H1 (cell line): Measurements from ENCODE around the gene BBX. TPM values are rescaled to one million over a fixed set of nuclear protein-coding genes. Genes with fewer than 3 reads are reported as not detected.

Experiments used
- CTCF ChIA-PET: fragments of 300-600 bp; sonication (Branson Sonifier 250); formaldehyde crosslinking; loops from one replicate; lab custom pipeline; 2021; ENCODE audit not compliant: partially characterized antibody; lab: Charles Lee
- POLR2A ChIA-PET: fragments of 300-600 bp; sonication (Branson Sonifier 250); formaldehyde crosslinking; loops from one replicate; lab custom pipeline; 2021; ENCODE audit warnings: inconsistent platforms; ENCODE audit not compliant: partially characterized antibody; lab: Charles Lee
- DNase-seq, 2 experiments: peaks; one replicate each; pipeline versions ENCODE4 v3.0.0 to v3.0.0-alpha.2; 2010 to 2022; ENCODE audit warnings: low spot score in 2 of 2, low read depth in 1 of 2, mixed read lengths in 1 of 2
- FAIRE-seq: peaks from 2 replicates; lab custom pipeline; 2011; peaks lifted over from hg19 to GRCh38; lab: Jason Lieb, UNC
- H2AFZ ChIP-seq: 2 replicates; pipeline ENCODE4 v1.8.1; 2012; ENCODE audit warnings: low read length, inconsistent platforms
- H2AK5ac ChIP-seq: 2 replicates; pipeline ENCODE4 v1.6.1; 2013; ENCODE audit warnings: low read depth, low read length
- H2BK120ac ChIP-seq: replicated peaks from 2 replicates; pipeline ENCODE3; 2013; ENCODE audit warnings: low read depth, low read length, inconsistent platforms
- H2BK12ac ChIP-seq: 2 replicates; pipeline ENCODE4 v1.6.1; 2013; ENCODE audit warnings: low read depth, low read length
- H2BK15ac ChIP-seq: 2 replicates; pipeline ENCODE4 v1.6.1; 2013; ENCODE audit warnings: low read length
- H2BK20ac ChIP-seq: 2 replicates; pipeline ENCODE4 v1.6.1; 2013; ENCODE audit warnings: low read length
- H2BK5ac ChIP-seq: 2 replicates; pipeline ENCODE4 v1.6.1; 2013; ENCODE audit warnings: low read depth, low read length
- H3K14ac ChIP-seq: 2 replicates; pipeline ENCODE4 v1.6.1; 2013; ENCODE audit warnings: inconsistent platforms; ENCODE audit not compliant: insufficient read length
- H3K18ac ChIP-seq: 2 replicates; pipeline ENCODE4 v1.6.1; 2013; ENCODE audit warnings: low read length; ENCODE audit errors: extremely low read depth
- H3K23ac ChIP-seq: 2 replicates; pipeline ENCODE4 v1.6.1; 2013; ENCODE audit warnings: inconsistent platforms; ENCODE audit not compliant: insufficient read length
- H3K23me2 ChIP-seq: 2 replicates; pipeline ENCODE4 v1.6.1; 2013; ENCODE audit warnings: low read depth, low read length
- H3K27ac ChIP-seq: 2 replicates; pipeline ENCODE4 v1.6.1; 2011; ENCODE audit warnings: low read depth, low read length, inconsistent platforms
- H3K27me3 ChIP-seq, 4 experiments: replicated peaks in 1 of 4; 1 replicate in 1 of 4; 2 replicates in 3 of 4; pipeline versions ENCODE4 v1.6.1 to v1.8.1; 2011 to 2013; ENCODE audit warnings: low read length in 3 of 4, mild to moderate bottlenecking in 3 of 4, inconsistent platforms in 2 of 4, mixed read lengths in 2 of 4, moderate library complexity in 1 of 4; ENCODE audit not compliant: control insufficient read depth in 3 of 4, insufficient read depth in 3 of 4; ENCODE audit errors: extremely low read depth in 1 of 4
- H3K36me3 ChIP-seq, 4 experiments: 2 replicates each; pipeline versions ENCODE4 v1.6.1 to v1.8.1; 2011 to 2013; ENCODE audit warnings: mild to moderate bottlenecking in 4 of 4, low read length in 3 of 4, moderate library complexity in 2 of 4, control low read depth in 1 of 4, inconsistent platforms in 1 of 4; ENCODE audit not compliant: insufficient read depth in 4 of 4, control insufficient read depth in 2 of 4
- H3K4ac ChIP-seq: replicated peaks from 2 replicates; pipeline ENCODE3; 2013; ENCODE audit warnings: low read length, low read depth, mixed read lengths, inconsistent platforms; ENCODE audit not compliant: insufficient read length
- H3K4me1 ChIP-seq, 4 experiments: replicated peaks in 1 of 4; 1 replicate in 1 of 4; 2 replicates in 3 of 4; pipeline versions ENCODE4 v1.6.1 to v1.8.1; 2011 to 2013; ENCODE audit warnings: low read length in 3 of 4, inconsistent platforms in 2 of 4, mixed read lengths in 1 of 4; ENCODE audit not compliant: insufficient read depth in 4 of 4, control insufficient read depth in 3 of 4
- H3K4me2 ChIP-seq, 2 experiments: 2 replicates each; pipeline versions ENCODE4 v1.6.1 to v1.8.1; 2011 to 2013; ENCODE audit warnings: low read depth in 2 of 2, low read length in 2 of 2, control low read depth in 1 of 2, inconsistent platforms in 1 of 2, mild to moderate bottlenecking in 1 of 2; ENCODE audit not compliant: insufficient read depth in 1 of 2
- H3K4me3 ChIP-seq, 4 experiments: fragments of 200-600, 300-600 bp in 1 of 4; sonication (generic), shearing (Covaris generic), sonication (Bioruptor Twin) in 1 of 4; 2 replicates each; pipeline versions ENCODE4 v1.5.1 to v1.8.1; 2011 to 2016; ENCODE audit warnings: low read length in 4 of 4, low read depth in 3 of 4, control low read depth in 2 of 4, inconsistent platforms in 2 of 4, mild to moderate bottlenecking in 2 of 4, mixed read lengths in 1 of 4, moderate library complexity in 1 of 4; ENCODE audit not compliant: insufficient read depth in 2 of 4; ENCODE audit errors: extremely low read depth in 1 of 4
- H3K56ac ChIP-seq: replicated peaks from 2 replicates; pipeline ENCODE3; 2013; ENCODE audit warnings: low read depth, mild to moderate bottlenecking, mixed read lengths, low read length, inconsistent platforms; ENCODE audit not compliant: insufficient read length
- H3K79me1 ChIP-seq: 2 replicates; pipeline ENCODE4 v1.6.1; 2013; ENCODE audit warnings: low read depth, low read length, control low read depth
- H3K79me2 ChIP-seq, 2 experiments: 2 replicates each; pipeline versions ENCODE4 v1.6.1 to v1.8.1; 2012 to 2013; ENCODE audit warnings: low read length in 2 of 2, mild to moderate bottlenecking in 2 of 2, inconsistent platforms in 1 of 2; ENCODE audit not compliant: insufficient read depth in 2 of 2, control insufficient read depth in 1 of 2
- H3K9ac ChIP-seq, 4 experiments: replicated peaks in 1 of 4; 1 replicate in 1 of 4; 2 replicates in 3 of 4; pipeline versions ENCODE4 v1.6.1 to v1.8.1; 2011 to 2013; ENCODE audit warnings: low read depth in 3 of 4, low read length in 3 of 4, control low read depth in 2 of 4, mild to moderate bottlenecking in 2 of 4, moderate library complexity in 2 of 4, inconsistent platforms in 1 of 4; ENCODE audit errors: extremely low read depth in 1 of 4
- H3K9me3 ChIP-seq, 2 experiments: 2 replicates each; pipeline versions ENCODE4 v1.6.1 to v1.8.1; 2012 to 2013; ENCODE audit warnings: mild to moderate bottlenecking in 2 of 2, moderate library complexity in 2 of 2, control low read depth in 1 of 2, inconsistent platforms in 1 of 2, low read depth in 1 of 2, low read length in 1 of 2, mixed read lengths in 1 of 2; ENCODE audit not compliant: insufficient read depth in 2 of 2
- H4K20me1 ChIP-seq, 2 experiments: replicated peaks in 1 of 2; 2 replicates each; pipeline versions ENCODE3 to v1.8.1; 2011 to 2013; ENCODE audit warnings: inconsistent platforms in 2 of 2, low read length in 2 of 2, mild to moderate bottlenecking in 1 of 2; ENCODE audit not compliant: insufficient read depth in 2 of 2, control insufficient read depth in 1 of 2
- H4K5ac ChIP-seq: 2 replicates; pipeline ENCODE4 v1.6.1; 2013; ENCODE audit warnings: low read length, low read depth, mixed read lengths, inconsistent platforms; ENCODE audit not compliant: insufficient read length
- H4K8ac ChIP-seq: 2 replicates; pipeline ENCODE4 v1.8.0; 2013; ENCODE audit warnings: mild to moderate bottlenecking, moderate library complexity, low read length, inconsistent platforms; ENCODE audit not compliant: insufficient read depth; ENCODE audit errors: extremely low read depth
- H4K91ac ChIP-seq: replicated peaks from 2 replicates; pipeline ENCODE3; 2013; ENCODE audit warnings: low read length, mixed read lengths, inconsistent platforms; ENCODE audit not compliant: insufficient read length
- ASH2L ChIP-seq: fragments of 200-600, 300-600 bp; sonication (generic); IDR thresholded peaks from one replicate; pipeline ENCODE4 v1.7.1; 2017; ENCODE audit warnings: low read length
- BRCA1 ChIP-seq: IDR thresholded peaks from 2 replicates; pipeline ENCODE4 v1.6.1; 2012; ENCODE audit warnings: low read depth, low read length, improper control_type of control experiment
- CHD2 ChIP-seq: IDR thresholded peaks from 2 replicates; pipeline ENCODE4 v1.6.1; 2012; ENCODE audit warnings: low read length, improper control_type of control experiment
- CREB1 ChIP-seq: IDR thresholded peaks from 2 replicates; pipeline ENCODE4 v1.6.1; 2012; ENCODE audit warnings: inconsistent platforms
- KDM4A ChIP-seq: IDR thresholded peaks from one replicate; pipeline ENCODE4 v1.7.1; 2012; ENCODE audit warnings: low read depth, mild to moderate bottlenecking, moderate library complexity, low read length, inconsistent platforms; ENCODE audit not compliant: severe bottlenecking
- PHF8 ChIP-seq: fragments of 200-600 bp; sonication (generic); conservative IDR thresholded peaks from 2 replicates; pipeline ENCODE4 v1.7.1; 2012; ENCODE audit warnings: low read depth, mild to moderate bottlenecking, inconsistent platforms, low read length, moderate library complexity
- POLR2AphosphoS5 ChIP-seq: IDR thresholded peaks from 2 replicates; pipeline ENCODE4 v1.6.1; 2011; ENCODE audit warnings: low read depth, low read length
- RXRA ChIP-seq: IDR thresholded peaks from 2 replicates; pipeline ENCODE4 v1.6.1; 2011; ENCODE audit warnings: low read depth, mild to moderate bottlenecking, low read length, moderate library complexity; ENCODE audit not compliant: insufficient read depth
- SAP30 ChIP-seq: fragments of 300-600 bp; sonication (generic); IDR thresholded peaks from 2 replicates; pipeline ENCODE4 v1.7.1; 2012; ENCODE audit warnings: low read length, moderate library complexity, mild to moderate bottlenecking, inconsistent platforms; ENCODE audit not compliant: insufficient read depth, insufficient replicate concordance
- SIN3A ChIP-seq, 2 experiments: IDR thresholded peaks in 1 of 2; conservative IDR thresholded peaks in 1 of 2; 2 replicates each; pipeline ENCODE4 v1.6.1; 2011 to 2012; ENCODE audit warnings: low read length in 2 of 2, improper control_type of control experiment in 1 of 2, low read depth in 1 of 2, mild to moderate bottlenecking in 1 of 2
- SP1 ChIP-seq: IDR thresholded peaks from 2 replicates; pipeline ENCODE4 v1.6.1; 2011; ENCODE audit warnings: low read depth, low read length
- WGBS, 2 experiments: shearing (Covaris generic) in 1 of 2; methylation state at CpG; one replicate each; pipeline versions ENCODE4 v1.1.6 to v1.1.7; 2013 to 2015; ENCODE audit warnings: low lambda C conversion rate in 2 of 2, mixed read lengths in 2 of 2, inconsistent platforms in 1 of 2, low coverage in 1 of 2, missing lambda C conversion rate in 1 of 2; ENCODE audit not compliant: insufficient replicate concordance in 2 of 2, insufficient coverage in 1 of 2, insufficient read length in 1 of 2; ENCODE audit errors: extremely low coverage in 1 of 2, missing lambda C conversion rate in 1 of 2; 5-methylcytosine and 5-hydroxymethylcytosine counted together
- polyA plus RNA-seq, 7 experiments: library from polyadenylated mRNA; depleted of rRNA in 3 of 7; stranded (reverse) in 5 of 7; unstranded in 2 of 7; fragments of >200 nt in 5 of 7; fragments of 200-250 nt in 2 of 7; gene quantifications; 1 replicate in 5 of 7; 2 replicates in 1 of 7; 4 replicates in 1 of 7; pipeline versions ENCODE4 v1.2.1 to v1.2.3, GENCODE V29; 2011 to 2013; ENCODE audit warnings: missing spikeins in 2 of 7, mixed read lengths in 2 of 7
- total RNA-seq: library from RNA; stranded (reverse); fragmentation: NEBNext Ultra II Directional; extraction: Animal tissue kit (Norgen Biotek cat#: 25700); gene quantifications from 2 replicates; pipeline ENCODE4 v1.2.1, GENCODE V29; 2021

The BBX gene
- total and polyA plus RNA-seq, 2 of the 8 experiments (the other 6 are each of a cell fraction or from before 2014, with no cell fraction given), result 11.0 to 42.5 TPM

- H2BK20ac ChIP-seq, result no peak overlapping the region
- H2BK15ac ChIP-seq, result no peak overlapping the region
- no peak overlapping the region for H3K4me2 ChIP-seq
- H3K36me3 ChIP-seq, result peaks cover 0 to 16% (median 4%) of the 10 kb centered on the region in 4 experiments; a peak in 4 of 8 replicates
- H4K8ac ChIP-seq, result no peak overlapping the region
- no peaks in the 10 kb centered on the region for H3K79me2 ChIP-seq
- H3K27ac ChIP-seq, result no peak overlapping the region
- H3K23ac ChIP-seq, result no peak overlapping the region
- no peak overlapping the region for H4K91ac ChIP-seq
- H3K18ac ChIP-seq, result no peak overlapping the region
- H3K14ac ChIP-seq, result no peak overlapping the region
- ChIA-PET CTCF (interaction anchor here (0.6 to 1.2 kb wide), 4 partner anchors 8 to 324 kb away, joined by 3 to 5 read pairs (median 3); no protein-coding TSS in a partner anchor), POLR2A (no interaction called here)
- H3K4me1 ChIP-seq, result no peaks in the 10 kb centered on the region
- FAIRE-seq (no peak), DNase-seq (no peak)
- no peaks in the 10 kb centered on the region for H4K20me1 ChIP-seq
- H2BK120ac ChIP-seq, result no peak overlapping the region
- H3K23me2 ChIP-seq, result no peaks in the 10 kb centered on the region
- no peaks in the 10 kb centered on the region for H3K27me3 ChIP-seq
- H3K4ac ChIP-seq, result no peak overlapping the region
- H3K79me1 ChIP-seq, result no peaks in the 10 kb centered on the region
- no peak overlapping the region for H4K5ac ChIP-seq
- H2BK5ac ChIP-seq, result no peak overlapping the region
- no peak overlapping the region for H3K56ac ChIP-seq
- no peak overlapping the region for H2BK12ac ChIP-seq
- H3K9ac ChIP-seq, result no peak overlapping the region
- no peak overlapping the region for H2AK5ac ChIP-seq
- WGBS, 2 experiments, result 81% methylated on average over 3 of the region's 3 CpGs; no CpG with 5 or more reads in 1 of the 2 experiments
- H3K9me3 ChIP-seq, result no peaks in the 10 kb centered on the region
- no peak overlapping the region for H3K4me3 ChIP-seq
- no peak overlapping the region for H2AFZ ChIP-seq
- TF ChIP-seq ASH2L, result no peak
- TF ChIP-seq CHD2, result no peak
- TF ChIP-seq RXRA, result no peak
- TF ChIP-seq CREB1, result no peak
- TF ChIP-seq SAP30, result no peak
- no peak for TF ChIP-seq SP1
- TF ChIP-seq SIN3A (conservative IDR thresholded peaks at IDR 0.05 in 1 of 2, IDR thresholded peaks at IDR 0.05 in 1 of 2; ENCODE audit: low read depth in 1 of 2, low read length in 2 of 2), result no peak
- no peak for TF ChIP-seq BRCA1
- TF ChIP-seq KDM4A, result no peak
- no peak for TF ChIP-seq PHF8
- TF ChIP-seq POLR2AphosphoS5, result no peak
Observed at GRCh38 chr3:107795514-107796094, 272.8 kb downstream of the BBX start.
